NT2/D1 (cell line): ENCODE data around the gene CCDC149.

Source experiments
- DNase-seq: peaks from one replicate; pipeline ENCODE4 v3.0.0-alpha.2; 2011; ENCODE audit warnings: low read depth, low spot score
- H3K27me3 ChIP-seq: 2 replicates; pipeline ENCODE4 v1.6.0; 2011; ENCODE audit warnings: mild to moderate bottlenecking; ENCODE audit not compliant: insufficient read length, insufficient read depth
- H3K36me3 ChIP-seq: 2 replicates; pipeline ENCODE4 v1.6.1; 2011; ENCODE audit warnings: mild to moderate bottlenecking, low read length, mixed read lengths; ENCODE audit not compliant: insufficient read depth, insufficient read length
- H3K4me1 ChIP-seq: 2 replicates; pipeline ENCODE4 v1.5.1; 2011; ENCODE audit not compliant: insufficient read depth, insufficient read length
- H3K4me3 ChIP-seq: 2 replicates; pipeline ENCODE4 v1.5.1; 2011; ENCODE audit warnings: low read depth; ENCODE audit not compliant: insufficient read length
- H3K9ac ChIP-seq: 2 replicates; pipeline ENCODE4 v1.6.0; 2011; ENCODE audit warnings: low read depth; ENCODE audit not compliant: insufficient read length
- H3K9me3 ChIP-seq: 2 replicates; pipeline ENCODE4 v1.5.1; 2011; ENCODE audit warnings: mild to moderate bottlenecking, low read length; ENCODE audit not compliant: insufficient read depth
- SUZ12 ChIP-seq: IDR thresholded peaks from 2 replicates; pipeline ENCODE4 v1.6.1; 2011; ENCODE audit not compliant: insufficient read length, insufficient read depth; ENCODE audit errors: extremely low read depth
- YY1 ChIP-seq: IDR thresholded peaks from 2 replicates; pipeline ENCODE4 v1.6.1; 2011; ENCODE audit not compliant: insufficient read length, insufficient read depth
- ZNF274 ChIP-seq: IDR thresholded peaks from 2 replicates; pipeline ENCODE4 v1.6.1; 2011; ENCODE audit warnings: mild to moderate bottlenecking, low read depth, low read length

CCDC149 gene

GRCh38 chr4:24856586-24856985 lies 56.3 kb downstream of the CCDC149 start:
- no peaks in the 10 kb centered on the region for H3K9me3 ChIP-seq
- H3K4me1 ChIP-seq = peaks cover 3% of the 10 kb centered on the region
- TF ChIP-seq YY1 (no peak), ZNF274 (no peak), SUZ12 (no peak)
- H3K9ac ChIP-seq = no peak overlapping the region
- no peaks in the 10 kb centered on the region for H3K36me3 ChIP-seq
- no peaks in the 10 kb centered on the region for H3K27me3 ChIP-seq
- peak; percentile 9 for DNase-seq
- H3K4me3 ChIP-seq = no peak overlapping the region

- Histone ChIP-seq H3K36me3 (no peaks in the 10 kb centered on the region), H3K4me3 (no peak overlapping the region), H3K9me3 (no peaks in the 10 kb centered on the region), H3K27me3 (no peaks in the 10 kb centered on the region), H3K4me1 (peaks cover 3% of the 10 kb centered on the region), H3K9ac (no peak overlapping the region)
- no peak for DNase-seq
- TF ChIP-seq YY1 (no peak), ZNF274 (no peak), SUZ12 (no peak)
Observed at GRCh38 chr4:24855741-24856140, 57.1 kb downstream of the CCDC149 start.

GRCh38 chr4:24853142-24853541 lies 59.7 kb downstream of the CCDC149 start:
- no peaks in the 10 kb centered on the region for H3K9me3 ChIP-seq
- no peak for DNase-seq
- peaks cover 3% of the 10 kb centered on the region for H3K4me1 ChIP-seq
- TF ChIP-seq SUZ12 (no peak), YY1 (no peak), ZNF274 (no peak)
- H3K27me3 ChIP-seq = no peaks in the 10 kb centered on the region
- no peaks in the 10 kb centered on the region for H3K36me3 ChIP-seq
- no peak overlapping the region for H3K4me3 ChIP-seq
- H3K9ac ChIP-seq = no peak overlapping the region

GRCh38 chr4:24850674-24851073 lies 62.2 kb downstream of the CCDC149 start:
- no peaks in the 10 kb centered on the region for H3K4me1 ChIP-seq
- H3K27me3 ChIP-seq = no peaks in the 10 kb centered on the region
- H3K36me3 ChIP-seq = no peaks in the 10 kb centered on the region
- H3K9ac ChIP-seq = no peak overlapping the region
- DNase-seq = no peak
- TF ChIP-seq YY1 (no peak), SUZ12 (no peak), ZNF274 (no peak)
- no peak overlapping the region for H3K4me3 ChIP-seq
- H3K9me3 ChIP-seq = no peaks in the 10 kb centered on the region

GRCh38 chr4:24849756-24850155 lies 63.1 kb downstream of the CCDC149 start:
- Histone ChIP-seq H3K9me3 (no peaks in the 10 kb centered on the region), H3K36me3 (no peaks in the 10 kb centered on the region), H3K27me3 (no peaks in the 10 kb centered on the region), H3K9ac (no peak overlapping the region), H3K4me1 (no peaks in the 10 kb centered on the region), H3K4me3 (no peak overlapping the region)
- DNase-seq = no peak
- TF ChIP-seq YY1 (no peak), SUZ12 (no peak), ZNF274 (no peak)

GRCh38 chr4:24849351-24849750 lies 63.5 kb downstream of the CCDC149 start:
- H3K27me3 ChIP-seq = no peaks in the 10 kb centered on the region
- no peak for DNase-seq
- H3K4me1 ChIP-seq = no peaks in the 10 kb centered on the region
- no peak overlapping the region for H3K4me3 ChIP-seq
- no peaks in the 10 kb centered on the region for H3K9me3 ChIP-seq
- no peak overlapping the region for H3K9ac ChIP-seq
- H3K36me3 ChIP-seq = no peaks in the 10 kb centered on the region
- TF ChIP-seq SUZ12 (no peak), YY1 (no peak)

- Histone ChIP-seq H3K9me3 (no peaks in the 10 kb centered on the region), H3K9ac (no peak overlapping the region), H3K27me3 (no peaks in the 10 kb centered on the region), H3K4me1 (no peaks in the 10 kb centered on the region), H3K4me3 (no peak overlapping the region), H3K36me3 (no peaks in the 10 kb centered on the region)
- no peak for DNase-seq
- TF ChIP-seq YY1 (no peak), ZNF274 (no peak), SUZ12 (no peak)
Observed at GRCh38 chr4:24846716-24847115, 66.1 kb downstream of the CCDC149 start.

- no peaks in the 10 kb centered on the region for H3K4me1 ChIP-seq
- DNase-seq = no peak
- no peak for TF ChIP-seq ZNF274
- no peak for TF ChIP-seq YY1
- no peak for TF ChIP-seq SUZ12
- no peak overlapping the region for H3K4me3 ChIP-seq
- no peaks in the 10 kb centered on the region for H3K36me3 ChIP-seq
- H3K9me3 ChIP-seq = no peaks in the 10 kb centered on the region
- H3K9ac ChIP-seq = no peak overlapping the region
- no peaks in the 10 kb centered on the region for H3K27me3 ChIP-seq
Observed at GRCh38 chr4:24845902-24846301, 66.9 kb downstream of the CCDC149 start.
